Occipital lobe (tissue), 2 donors: ENCODE results near the gene KCNJ15. TPM values are rescaled to one million over a fixed set of nuclear protein-coding genes. Genes with fewer than 3 reads are reported as not detected.
A peak's percentile ranks its signal among the peaks of the same experiment; 100 is the strongest.

Experiments used
- DNase-seq: peaks from one replicate; lab custom pipeline; 2025; lab: John Stamatoyannopoulos, UW
- total RNA-seq: library from RNA; depleted of rRNA; stranded (reverse); fragments of >200 nt; gene quantifications from one replicate; pipeline ENCODE4 v1.2.3, GENCODE V29; 2014

Gene KCNJ15
- total RNA-seq, 1 donor from 2014 or later, result under 0.01 TPM

DNA sequence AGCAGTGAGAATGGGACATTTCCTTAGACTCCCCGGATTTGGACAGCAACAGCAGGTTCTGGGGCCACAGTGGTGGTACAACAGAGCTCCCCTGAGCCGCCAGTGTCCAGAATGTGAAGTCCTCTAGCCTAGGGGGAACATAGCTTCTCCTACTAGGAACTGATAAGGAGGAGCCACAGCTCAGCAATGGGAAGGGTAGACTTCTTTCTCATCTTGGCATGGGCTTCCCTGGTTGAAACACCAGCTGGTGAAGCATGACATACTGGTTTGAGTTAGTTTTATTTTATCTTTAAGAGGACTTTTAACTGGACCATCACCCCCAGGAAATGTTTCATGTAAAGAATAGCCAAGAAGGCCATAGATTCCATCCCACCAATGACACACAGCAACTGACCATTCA lies 68.4 kb downstream of the KCNJ15 start:
- no peak for DNase-seq

DNA sequence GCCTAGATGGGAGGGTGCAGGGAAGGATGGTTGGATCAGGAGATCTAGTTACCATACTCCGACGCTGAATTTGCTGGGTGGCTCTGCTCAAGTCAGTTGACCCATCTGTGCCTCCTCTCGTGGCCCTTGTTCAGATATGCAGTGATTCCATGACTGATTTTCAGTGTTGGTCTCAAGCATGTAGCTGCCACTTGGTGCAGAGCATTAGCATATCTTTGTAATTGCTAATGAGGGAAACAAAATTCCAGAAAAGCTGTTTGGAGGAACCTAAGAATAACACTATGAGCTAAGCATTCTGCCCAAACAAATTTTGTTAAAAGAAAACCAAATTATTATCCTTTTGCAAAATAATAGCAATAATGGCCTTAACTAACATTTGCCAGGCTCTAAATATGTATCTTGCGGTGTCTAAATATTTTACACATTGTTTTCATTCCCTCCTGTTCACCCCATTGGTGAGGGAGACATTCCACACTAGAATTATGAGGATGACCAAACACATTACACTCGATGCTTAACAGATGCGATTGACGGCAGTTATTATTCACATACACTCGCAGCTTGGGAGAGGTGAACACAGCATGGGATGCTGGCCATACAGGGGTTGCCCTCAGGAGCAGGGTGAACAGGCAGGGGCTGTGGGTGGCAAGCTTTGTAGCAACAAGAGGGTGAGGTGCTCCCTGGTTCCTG lies 69.1 kb downstream of the KCNJ15 start:
- no peak for DNase-seq

DNA sequence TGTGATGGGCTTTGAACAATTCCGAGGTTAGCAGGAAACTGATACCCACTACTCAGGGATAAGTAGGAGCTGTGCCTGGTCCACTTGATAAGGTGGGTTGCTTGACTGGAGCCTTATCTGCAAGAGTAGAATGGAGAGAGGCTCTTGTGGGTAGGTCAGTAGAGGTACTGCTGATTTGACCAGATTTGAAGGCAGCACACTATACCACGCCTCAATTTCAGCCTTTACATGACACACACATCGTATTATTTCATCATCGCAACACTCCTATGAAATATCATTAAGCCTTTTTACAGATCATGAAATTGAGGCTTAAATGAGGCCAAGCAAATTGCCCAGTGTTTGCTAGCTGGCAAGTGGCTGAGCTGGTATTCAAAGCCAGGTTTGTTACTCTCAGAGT lies 69.6 kb downstream of the KCNJ15 start:
- no peak for DNase-seq

DNA sequence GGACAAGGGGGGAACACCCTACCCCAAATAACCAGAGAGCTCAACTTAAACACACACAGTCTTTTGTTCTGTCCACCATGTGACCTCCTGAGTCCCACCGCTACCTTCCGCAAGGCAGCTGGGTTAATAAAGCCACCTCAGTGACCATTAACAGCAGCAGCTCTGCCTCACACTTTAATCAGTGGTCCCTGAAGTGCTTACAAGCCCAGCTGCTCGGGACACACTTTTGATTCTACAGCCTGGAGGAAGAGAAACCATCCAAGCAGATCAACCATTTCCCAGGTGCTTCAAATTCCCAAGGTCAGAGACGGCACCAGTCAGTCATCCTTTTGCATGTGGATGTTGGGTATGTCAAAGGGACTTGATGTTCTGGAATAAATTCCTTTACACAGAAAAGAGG lies 70.1 kb downstream of the KCNJ15 start:
- no peak for DNase-seq

DNA sequence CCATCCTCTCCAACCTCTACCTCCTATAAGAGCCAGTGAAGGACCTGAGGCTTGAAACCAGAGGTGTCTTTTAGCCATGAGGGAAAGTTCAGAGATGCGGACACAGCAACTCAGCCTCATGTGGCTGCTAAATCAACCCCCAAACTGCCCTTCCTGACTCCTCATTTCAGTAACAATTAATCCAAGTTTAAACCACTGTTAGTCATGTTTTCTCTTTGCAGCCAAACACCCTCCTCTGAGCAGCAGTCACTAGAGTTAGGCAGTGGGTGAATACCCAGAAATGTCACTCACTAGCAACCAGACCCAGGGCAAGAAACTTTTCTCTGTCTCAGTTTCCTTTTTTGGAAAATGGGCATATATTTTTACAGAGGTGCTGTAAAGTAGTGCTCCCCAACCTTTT lies 71.2 kb downstream of the KCNJ15 start:
- no peak for DNase-seq

DNA sequence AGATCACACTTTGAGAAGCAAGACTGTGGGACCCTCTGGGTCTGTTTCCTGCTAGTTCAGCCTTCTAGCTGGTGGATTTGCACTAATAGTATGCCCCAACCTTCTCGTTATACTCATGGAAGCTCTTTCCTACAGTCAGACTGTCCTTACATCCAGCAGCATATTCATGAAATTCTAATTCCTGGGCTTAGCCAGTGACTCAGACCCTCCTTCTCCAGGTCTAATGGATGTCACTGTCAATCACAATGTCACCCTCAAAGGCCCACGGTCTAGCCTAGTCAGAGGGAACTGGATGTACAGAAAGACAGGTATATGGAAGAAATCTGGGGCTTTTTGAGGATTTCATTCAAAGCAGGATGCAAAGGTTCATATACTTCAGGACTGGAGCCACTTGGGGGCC lies 72.4 kb downstream of the KCNJ15 start:
- no peak for DNase-seq

DNA sequence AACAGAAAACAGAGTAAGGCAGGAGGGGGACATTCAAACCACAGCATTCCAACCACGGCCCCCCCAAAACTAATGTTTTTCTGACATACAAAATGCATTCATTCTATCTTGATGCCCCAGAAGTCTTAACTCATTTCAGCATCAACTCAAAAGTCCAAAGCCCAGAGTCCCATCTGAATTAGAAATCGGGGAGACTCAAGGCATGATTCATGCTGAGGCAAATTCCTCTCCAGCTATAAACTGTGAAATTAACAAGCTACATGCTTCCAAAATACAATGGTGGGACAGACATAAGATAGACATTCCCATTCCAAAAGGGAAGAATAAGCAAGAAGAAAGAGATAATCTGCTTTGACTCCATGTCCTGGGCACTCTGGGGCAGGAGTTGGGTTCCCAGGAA lies 73.9 kb downstream of the KCNJ15 start:
- DNase-seq, result no peak

DNA sequence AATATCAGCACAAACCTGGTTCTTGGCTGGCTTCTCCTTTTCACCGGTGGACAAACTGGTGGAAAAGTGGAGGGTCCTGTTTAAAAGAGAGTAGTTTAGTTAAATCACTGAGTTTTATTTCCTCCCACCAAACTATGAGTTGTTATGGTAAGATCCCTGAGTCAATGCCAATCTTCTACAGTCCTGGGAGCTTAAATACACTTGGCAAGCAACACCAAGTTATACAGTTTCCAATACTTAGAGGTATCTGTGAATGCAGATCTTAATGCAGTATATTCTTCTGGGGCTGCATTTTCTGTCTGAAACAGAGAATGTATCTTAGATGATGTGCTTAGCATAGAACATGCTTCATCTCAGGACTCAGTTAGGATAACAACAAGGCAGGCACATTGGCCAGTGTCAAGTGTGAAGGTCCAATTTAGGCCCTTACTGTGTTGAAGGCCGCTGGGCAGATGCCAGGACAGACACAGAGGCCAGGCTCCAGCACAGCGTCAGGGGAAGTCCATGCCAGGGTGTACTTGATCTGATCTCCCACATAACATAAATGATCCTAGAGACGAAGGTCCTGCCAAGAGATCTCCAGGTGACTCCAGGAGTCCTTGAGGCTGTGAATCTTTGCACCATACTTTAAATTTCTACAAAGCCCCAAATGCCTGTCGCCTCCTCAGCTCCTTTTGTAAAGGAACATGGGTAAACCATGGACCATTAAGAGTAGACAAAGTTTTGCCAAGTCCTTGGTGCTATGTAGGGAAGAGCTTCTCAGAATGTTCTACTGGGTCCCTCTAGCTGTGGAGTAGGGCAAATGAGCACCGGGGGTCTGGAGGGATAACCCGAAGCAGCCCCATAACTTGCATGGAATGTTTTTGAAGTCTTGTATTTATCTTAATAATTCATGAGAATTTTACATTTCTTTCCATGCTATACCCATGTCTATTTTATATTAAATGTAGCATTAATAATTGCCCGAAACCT lies 76.8 kb downstream of the KCNJ15 start:
- no peak for DNase-seq

DNA sequence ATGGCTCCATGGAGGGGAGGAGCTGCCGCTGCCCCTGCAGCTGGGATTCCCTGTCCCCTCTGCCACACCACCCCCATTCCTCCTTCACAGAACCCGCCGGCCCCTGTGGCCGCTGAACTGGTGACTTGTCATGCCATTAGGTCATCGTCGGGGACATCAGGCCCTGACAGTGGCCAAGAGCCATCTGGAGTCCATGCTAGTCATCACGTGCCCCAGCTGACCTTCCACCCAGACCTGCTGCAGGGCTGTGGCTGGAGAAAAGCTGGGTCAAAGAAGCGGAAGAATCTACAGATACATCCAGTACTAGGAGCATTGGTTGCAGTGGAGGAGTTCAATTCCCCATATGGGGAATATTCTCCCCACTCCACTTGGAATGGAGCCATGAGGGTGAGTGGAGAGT lies 78.1 kb downstream of the KCNJ15 start:
- DNase-seq, result no peak

DNA sequence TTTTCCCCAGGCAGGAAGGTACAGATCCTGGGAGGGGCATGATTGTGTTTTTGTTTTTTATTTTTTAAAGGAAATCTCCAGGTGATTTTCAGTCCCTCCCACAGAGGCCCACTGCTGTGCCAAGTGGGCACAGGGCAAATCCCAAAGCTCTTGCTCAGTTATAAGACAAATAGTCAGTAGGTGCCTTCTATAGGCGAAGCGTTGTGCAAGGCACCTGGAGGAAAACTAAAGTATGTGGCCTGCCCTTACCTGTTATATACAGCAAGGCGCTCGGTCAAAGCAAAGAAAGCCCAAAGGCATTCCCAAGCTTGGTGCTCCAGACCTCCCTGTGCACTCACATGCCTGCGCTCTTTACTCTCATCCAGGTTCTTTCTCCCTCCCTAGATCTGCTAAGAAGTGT lies 81.0 kb downstream of the KCNJ15 start:
- DNase-seq, result no peak

DNA sequence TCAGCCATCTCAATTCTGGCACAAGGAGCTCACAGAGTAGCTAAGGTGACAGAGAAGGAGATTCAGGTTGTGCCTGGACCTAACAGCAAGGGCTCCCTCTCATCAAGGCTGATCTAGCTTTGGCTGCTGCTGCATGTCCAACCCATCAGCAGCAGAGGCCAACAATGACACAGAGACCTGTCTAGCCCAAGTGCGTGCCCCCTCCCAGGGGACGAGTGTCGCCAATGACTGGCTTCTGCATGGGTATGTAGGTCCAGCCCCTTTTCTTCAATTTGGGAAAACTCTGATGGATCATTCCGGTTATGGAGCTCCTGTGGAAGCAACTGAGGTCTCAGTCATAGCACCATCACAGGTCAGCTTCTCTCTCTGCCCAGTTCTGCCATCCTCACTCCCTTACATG lies 83.3 kb downstream of the KCNJ15 start:
- no peak for DNase-seq

DNA sequence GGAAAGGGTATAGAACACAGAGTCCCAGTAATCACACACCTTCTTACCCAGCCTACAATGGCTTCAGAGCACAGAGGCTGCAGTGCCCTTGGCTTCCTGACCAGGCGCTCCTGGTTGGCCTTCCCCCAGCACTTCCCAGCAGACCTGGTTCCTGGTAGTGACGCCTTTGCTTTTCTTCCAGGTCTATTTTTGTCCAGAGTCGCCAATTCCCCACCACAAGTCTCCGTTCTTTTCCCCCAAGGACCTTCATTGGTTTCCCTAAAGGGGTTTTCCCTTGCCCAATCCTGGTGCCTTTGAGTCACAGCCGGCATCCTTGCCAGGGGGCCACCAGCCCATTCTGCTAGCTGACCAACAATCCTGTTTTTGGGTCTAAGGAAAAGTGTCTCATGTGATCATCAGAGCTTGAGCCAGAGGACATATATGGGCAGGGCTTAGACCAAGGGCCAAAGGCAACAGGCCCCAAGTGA lies 84.8 kb downstream of the KCNJ15 start:
- DNase-seq, result no peak

DNA sequence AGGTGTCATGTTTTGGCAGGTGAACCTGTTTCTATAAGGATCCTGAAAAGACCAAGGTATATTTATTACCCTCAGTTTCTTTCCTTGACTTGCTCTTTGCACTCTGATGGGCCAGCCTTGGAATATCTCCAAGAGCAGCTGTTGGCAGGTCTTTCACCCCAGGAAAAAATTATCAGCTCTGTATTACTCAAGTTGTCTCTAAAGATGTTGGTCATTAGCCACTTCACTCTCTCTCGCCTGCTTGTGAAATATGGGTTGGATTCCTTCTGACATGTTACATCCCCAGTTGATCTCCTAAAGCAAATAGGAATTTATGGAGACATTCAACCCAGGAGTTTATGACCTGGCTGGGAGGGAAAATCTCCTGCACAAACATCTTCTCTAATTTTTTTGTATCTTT lies 85.9 kb downstream of the KCNJ15 start:
- no peak for DNase-seq

DNA sequence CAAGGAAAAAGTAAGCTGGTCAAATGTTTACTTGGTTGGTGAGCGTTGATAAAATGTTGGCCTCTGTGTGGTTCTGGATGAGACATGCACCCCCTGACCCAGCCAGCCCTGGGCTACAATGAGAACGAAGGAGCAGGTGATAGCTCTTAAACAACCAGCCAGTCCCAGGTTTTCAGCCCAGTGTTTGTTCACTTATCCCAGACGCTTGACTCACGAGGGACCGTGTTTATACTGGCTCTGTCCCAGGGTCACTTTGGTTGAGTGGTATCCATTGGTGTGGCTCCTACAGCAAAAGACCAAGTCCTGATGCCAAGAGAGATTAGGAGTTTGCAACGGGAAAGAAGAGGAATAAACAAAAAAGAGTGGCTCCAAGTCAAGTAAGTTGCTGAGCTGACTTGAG lies 86.9 kb downstream of the KCNJ15 start:
- no peak for DNase-seq

DNA sequence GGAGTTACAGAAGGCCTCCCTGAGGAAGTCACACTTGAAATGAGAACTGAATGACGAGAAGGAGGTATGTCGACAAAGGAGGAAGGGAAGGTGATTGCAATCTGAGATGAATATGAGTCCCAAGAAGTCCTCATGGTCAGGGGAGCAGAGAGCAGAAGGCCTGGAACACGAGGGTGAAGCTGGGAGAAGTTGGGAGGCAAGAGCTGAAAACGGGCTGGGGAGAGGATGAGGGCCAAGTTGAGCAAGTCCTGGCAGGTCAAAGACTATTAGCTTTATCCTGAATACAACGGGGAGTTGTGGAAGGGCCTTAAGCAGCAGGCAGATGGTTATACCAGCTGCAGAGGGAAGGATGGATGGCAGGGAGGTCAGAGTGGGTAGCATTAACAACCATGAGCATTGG lies 89.5 kb downstream of the KCNJ15 start:
- no peak for DNase-seq

DNA sequence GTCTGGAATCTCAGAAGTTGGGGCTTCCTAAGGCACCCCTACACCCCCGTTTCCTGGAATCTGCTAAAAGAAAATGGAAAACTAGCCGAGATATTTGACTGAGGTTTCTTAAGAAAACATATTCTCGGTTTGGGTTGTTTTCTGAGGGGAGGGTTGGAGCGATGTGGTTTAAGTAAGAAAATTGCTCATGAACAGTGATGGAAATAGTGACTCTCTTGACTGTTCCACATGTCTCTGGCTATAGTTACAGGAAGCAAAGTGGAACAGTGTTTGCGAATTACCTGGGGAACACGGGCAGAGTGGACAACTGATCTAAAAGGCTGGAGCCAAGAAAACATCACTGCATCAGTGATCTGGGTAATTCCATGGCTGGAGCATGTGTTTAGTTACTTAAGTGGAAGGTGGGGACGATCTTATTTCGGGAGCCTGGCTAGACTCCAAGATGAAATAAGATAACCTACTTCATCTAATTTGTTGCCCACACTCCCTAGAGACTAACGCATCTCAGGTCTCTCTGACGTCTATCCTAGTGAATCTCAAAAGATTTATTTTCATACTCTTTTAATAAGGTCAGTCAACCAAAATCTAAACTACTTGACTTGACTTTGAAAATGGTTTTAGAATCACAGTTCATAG lies 92.4 kb downstream of the KCNJ15 start:
- DNase-seq, result no peak

DNA sequence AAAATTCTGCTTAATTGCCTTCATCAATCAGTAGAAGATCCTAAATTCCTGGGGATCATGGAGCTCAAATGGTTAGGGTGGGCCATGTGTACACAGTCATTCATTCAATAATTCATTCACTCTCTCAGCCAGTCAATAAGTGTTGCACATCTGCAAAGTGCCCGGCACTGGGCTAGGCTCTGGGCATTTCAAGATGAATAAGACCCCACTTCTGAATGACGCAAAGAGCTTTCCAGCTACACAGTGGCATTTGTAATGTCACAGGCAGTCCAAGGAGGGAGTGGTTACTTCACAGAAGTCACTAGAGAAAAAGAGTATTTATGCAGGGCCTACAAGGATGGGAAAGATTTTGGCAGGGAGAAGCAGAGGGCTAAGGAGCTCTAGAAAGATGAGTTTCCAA lies 93.2 kb downstream of the KCNJ15 start:
- no peak for DNase-seq

DNA sequence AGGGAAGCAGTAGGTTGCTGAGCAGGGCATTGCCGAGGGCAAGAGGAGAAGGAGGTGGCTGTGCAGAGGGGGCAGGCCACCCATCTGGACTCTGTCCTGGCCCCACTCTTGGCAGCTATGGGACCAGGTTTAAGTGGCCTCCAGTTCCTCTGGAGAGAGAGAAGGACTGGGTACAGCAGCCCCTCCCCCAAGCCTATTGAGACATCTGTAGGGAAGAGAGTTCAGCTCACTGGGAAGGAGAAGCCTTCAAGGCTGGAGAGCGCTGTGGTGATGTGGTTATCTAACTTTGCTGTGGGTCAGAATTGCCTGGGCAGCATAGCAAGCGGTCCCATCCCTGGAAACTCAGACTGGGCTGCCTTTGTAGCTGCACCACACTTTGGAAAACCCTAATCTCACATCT lies 93.9 kb downstream of the KCNJ15 start:
- DNase-seq, result no peak

DNA sequence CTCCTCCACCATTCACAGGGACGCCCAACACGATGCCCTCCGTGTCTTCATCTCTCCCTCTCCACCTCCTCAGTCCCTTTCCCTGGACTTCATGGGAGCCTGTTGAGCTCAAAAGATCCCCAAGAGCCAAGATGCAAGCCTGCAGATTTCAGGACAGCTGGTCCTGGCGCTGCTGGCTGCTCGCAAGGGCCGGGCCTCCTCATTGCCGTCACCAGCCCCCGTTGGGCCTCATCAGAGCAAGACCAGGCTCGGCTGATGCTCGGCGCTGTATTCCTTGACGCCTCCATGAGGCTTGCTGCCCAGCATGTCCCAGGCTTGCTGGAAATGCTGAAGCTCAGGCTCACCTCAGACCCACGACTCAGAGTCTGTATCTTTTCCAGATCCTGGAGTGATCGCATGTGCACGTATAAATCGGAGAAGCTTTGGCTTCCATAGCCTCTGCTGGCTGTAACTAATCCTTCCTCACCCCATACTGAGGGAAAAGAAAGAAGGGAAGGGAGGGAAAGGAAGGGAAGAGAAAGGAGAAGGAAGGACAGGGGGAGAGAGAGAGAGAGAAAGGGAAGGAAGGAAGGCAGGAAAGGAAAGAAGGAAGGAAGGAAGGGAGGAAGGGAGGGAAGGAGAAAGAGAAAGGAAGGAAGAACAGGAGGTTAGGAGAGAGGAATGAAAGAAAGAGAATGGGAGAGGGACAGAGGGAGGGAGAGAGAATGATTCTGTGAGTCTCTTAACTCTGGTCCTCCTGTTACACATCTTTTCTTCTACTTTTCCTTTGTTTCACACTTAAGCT lies 94.6 kb downstream of the KCNJ15 start:
- no peak for DNase-seq

DNA sequence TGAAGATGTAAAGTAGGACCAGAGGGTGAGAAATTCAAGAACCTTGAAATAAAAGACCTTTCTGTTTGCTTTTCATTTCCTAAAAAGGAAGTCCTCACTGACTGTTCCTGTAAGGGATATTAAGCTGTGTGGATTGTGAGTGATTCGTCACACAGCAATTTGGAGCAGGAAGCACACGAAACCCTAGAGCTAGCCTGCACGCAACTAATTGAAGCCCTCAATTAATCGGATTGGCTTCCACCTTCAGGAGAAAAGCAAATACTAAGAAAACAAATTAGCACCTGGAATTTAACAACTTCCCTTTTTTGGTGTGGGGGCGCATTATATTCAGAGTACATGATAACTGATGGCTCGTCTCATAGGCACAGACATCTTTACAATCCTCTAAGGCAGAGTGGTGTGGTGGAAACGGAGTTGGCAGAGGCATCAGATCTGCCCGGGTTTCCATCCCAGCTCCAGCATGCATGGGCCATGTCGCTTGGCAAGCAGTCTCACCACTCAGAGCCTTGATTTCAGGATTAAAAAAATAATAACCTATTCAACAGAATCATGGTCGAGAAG lies 95.2 kb downstream of the KCNJ15 start:
- no peak for DNase-seq

DNA sequence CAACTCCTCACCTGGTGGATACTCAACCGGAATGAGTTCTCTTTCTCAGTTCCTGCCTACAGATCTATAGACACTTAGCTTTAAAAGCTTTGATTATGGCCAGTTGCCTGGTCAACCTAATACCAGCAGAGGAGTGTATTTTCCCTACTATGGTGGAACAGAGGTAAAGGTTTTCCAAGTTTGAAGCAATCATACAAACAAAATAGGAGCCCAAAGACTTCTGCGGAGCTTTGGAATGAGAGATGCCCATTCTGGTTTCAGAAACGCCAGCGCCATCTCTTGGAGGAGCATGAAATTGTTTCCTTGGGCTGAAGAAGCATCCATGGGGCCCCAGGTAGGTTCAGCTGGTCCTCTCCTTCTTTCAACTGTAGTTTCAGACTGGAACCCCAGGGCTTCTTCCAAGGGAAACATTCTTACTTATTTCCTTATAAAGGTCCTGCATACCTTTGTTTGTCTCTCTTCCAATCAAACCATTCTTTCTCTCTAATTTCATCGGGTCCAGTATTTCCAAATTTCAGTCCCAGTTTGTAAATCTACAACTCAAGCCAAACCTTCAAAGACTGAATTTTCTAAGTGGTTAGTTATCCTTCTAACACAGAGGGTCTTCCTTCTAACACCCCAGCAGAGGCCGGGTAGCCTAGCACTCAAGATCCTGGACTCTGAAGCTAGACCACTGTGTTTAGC lies 95.9 kb downstream of the KCNJ15 start:
- DNase-seq, result peak; percentile 22
